ENCODE measurements around the gene MTFP1. TPM values are rescaled to one million over a fixed set of nuclear protein-coding genes. Genes with fewer than 3 reads are reported as not detected.

Gene MTFP1
- total and polyA plus RNA-seq, 2 experiments from 2014 or later: 54.6 to 64.1 TPM

DNA sequence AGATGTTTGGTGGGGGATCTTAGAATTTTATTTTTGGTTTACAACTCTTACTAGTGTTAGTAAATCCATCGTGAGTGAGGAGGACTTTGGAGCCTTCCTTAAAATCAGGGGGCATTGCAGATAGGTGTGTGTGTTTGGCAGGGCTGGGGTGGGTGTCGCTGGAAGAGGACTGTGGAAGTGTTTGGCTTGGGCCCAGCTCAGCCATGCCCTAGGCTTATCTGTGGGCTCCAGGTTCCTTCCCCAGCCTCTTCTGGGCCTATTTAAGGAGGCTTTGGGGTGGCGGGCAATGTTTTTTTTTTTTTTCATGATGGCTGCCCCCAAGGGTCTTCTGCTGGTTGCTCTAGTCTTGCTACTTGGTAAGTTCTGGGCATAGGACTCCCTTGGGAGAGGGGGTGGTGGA, 22.1 kb downstream of the MTFP1 start:
- Histone ChIP-seq H3K79me2 (replicated peaks; ENCODE audit: insufficient read depth) (no peaks in the 10 kb centered on the region), H3K4me1 (ENCODE audit: insufficient read depth) (no peaks in the 10 kb centered on the region; the same call in 1 of the 2 replicates), H3F3A (replicated peaks; ENCODE audit: low read depth) (no peaks in the 10 kb centered on the region), H2AFZ (no peak overlapping the region), H3K27ac (ENCODE audit: low read depth) (no peak overlapping the region), H3K9me2 (ENCODE audit: insufficient read depth) (no peaks in the 10 kb centered on the region), H3K36me3 (ENCODE audit: insufficient read depth) (no peaks in the 10 kb centered on the region), H3K4me2 (no peak overlapping the region), H4K20me1 (replicated peaks; ENCODE audit: insufficient read depth) (no peaks in the 10 kb centered on the region), H3K4me3 (no peak overlapping the region), H3K27me3 (ENCODE audit: insufficient read depth) (no peaks in the 10 kb centered on the region)
- TF ChIP-seq EZH2phosphoT487 (IDR thresholded peaks at IDR 0.05; ENCODE audit: unreplicated experiment): no peak
- no peak for TF ChIP-seq POLR2AphosphoS5 (IDR thresholded peaks at IDR 0.05; ENCODE audit: low read depth)
- TF ChIP-seq, protein P1, sequence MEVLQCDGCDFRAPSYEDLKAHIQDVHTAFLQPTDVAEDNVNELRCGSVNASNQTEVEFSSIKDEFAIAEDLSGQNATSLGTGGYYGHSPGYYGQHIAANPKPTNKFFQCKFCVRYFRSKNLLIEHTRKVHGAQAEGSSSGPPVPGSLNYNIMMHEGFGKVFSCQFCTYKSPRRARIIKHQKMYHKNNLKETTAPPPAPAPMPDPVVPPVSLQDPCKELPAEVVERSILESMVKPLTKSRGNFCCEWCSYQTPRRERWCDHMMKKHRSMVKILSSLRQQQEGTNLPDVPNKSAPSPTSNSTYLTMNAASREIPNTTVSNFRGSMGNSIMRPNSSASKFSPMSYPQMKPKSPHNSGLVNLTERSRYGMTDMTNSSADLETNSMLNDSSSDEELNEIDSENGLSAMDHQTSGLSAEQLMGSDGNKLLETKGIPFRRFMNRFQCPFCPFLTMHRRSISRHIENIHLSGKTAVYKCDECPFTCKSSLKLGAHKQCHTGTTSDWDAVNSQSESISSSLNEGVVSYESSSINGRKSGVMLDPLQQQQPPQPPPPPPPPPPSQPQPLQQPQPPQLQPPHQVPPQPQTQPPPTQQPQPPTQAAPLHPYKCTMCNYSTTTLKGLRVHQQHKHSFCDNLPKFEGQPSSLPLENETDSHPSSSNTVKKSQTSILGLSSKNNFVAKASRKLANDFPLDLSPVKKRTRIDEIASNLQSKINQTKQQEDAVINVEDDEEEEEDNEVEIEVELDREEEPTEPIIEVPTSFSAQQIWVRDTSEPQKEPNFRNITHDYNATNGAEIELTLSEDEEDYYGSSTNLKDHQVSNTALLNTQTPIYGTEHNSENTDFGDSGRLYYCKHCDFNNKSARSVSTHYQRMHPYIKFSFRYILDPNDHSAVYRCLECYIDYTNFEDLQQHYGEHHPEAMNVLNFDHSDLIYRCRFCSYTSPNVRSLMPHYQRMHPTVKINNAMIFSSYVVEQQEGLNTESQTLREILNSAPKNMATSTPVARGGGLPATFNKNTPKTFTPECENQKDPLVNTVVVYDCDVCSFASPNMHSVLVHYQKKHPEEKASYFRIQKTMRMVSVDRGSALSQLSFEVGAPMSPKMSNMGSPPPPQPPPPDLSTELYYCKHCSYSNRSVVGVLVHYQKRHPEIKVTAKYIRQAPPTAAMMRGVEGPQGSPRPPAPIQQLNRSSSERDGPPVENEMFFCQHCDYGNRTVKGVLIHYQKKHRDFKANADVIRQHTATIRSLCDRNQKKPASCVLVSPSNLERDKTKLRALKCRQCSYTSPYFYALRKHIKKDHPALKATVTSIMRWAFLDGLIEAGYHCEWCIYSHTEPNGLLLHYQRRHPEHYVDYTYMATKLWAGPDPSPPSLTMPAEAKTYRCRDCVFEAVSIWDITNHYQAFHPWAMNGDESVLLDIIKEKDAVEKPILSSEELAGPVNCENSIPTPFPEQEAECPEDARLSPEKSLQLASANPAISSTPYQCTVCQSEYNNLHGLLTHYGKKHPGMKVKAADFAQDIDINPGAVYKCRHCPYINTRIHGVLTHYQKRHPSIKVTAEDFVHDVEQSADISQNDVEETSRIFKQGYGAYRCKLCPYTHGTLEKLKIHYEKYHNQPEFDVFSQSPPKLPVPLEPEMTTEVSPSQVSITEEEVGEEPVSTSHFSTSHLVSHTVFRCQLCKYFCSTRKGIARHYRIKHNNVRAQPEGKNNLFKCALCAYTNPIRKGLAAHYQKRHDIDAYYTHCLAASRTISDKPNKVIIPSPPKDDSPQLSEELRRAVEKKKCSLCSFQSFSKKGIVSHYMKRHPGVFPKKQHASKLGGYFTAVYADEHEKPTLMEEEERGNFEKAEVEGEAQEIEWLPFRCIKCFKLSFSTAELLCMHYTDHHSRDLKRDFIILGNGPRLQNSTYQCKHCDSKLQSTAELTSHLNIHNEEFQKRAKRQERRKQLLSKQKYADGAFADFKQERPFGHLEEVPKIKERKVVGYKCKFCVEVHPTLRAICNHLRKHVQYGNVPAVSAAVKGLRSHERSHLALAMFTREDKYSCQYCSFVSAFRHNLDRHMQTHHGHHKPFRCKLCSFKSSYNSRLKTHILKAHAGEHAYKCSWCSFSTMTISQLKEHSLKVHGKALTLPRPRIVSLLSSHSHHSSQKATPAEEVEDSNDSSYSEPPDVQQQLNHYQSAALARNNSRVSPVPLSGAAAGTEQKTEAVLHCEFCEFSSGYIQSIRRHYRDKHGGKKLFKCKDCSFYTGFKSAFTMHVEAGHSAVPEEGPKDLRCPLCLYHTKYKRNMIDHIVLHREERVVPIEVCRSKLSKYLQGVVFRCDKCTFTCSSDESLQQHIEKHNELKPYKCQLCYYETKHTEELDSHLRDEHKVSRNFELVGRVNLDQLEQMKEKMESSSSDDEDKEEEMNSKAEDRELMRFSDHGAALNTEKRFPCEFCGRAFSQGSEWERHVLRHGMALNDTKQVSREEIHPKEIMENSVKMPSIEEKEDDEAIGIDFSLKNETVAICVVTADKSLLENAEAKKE (CRISPR knock-in tag; IDR thresholded peaks at IDR 0.05): no peak
- no peak for TF ChIP-seq EZH2 (IDR thresholded peaks at IDR 0.05; ENCODE audit: low read depth, unreplicated experiment)
- TF ChIP-seq, protein P2, sequence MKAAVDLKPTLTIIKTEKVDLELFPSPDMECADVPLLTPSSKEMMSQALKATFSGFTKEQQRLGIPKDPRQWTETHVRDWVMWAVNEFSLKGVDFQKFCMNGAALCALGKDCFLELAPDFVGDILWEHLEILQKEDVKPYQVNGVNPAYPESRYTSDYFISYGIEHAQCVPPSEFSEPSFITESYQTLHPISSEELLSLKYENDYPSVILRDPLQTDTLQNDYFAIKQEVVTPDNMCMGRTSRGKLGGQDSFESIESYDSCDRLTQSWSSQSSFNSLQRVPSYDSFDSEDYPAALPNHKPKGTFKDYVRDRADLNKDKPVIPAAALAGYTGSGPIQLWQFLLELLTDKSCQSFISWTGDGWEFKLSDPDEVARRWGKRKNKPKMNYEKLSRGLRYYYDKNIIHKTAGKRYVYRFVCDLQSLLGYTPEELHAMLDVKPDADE (IDR thresholded peaks at IDR 0.05): no peak
- TF ChIP-seq STAT1 (IDR thresholded peaks at IDR 0.05; ENCODE audit: unreplicated experiment): no peak
- TF ChIP-seq, protein P3, sequence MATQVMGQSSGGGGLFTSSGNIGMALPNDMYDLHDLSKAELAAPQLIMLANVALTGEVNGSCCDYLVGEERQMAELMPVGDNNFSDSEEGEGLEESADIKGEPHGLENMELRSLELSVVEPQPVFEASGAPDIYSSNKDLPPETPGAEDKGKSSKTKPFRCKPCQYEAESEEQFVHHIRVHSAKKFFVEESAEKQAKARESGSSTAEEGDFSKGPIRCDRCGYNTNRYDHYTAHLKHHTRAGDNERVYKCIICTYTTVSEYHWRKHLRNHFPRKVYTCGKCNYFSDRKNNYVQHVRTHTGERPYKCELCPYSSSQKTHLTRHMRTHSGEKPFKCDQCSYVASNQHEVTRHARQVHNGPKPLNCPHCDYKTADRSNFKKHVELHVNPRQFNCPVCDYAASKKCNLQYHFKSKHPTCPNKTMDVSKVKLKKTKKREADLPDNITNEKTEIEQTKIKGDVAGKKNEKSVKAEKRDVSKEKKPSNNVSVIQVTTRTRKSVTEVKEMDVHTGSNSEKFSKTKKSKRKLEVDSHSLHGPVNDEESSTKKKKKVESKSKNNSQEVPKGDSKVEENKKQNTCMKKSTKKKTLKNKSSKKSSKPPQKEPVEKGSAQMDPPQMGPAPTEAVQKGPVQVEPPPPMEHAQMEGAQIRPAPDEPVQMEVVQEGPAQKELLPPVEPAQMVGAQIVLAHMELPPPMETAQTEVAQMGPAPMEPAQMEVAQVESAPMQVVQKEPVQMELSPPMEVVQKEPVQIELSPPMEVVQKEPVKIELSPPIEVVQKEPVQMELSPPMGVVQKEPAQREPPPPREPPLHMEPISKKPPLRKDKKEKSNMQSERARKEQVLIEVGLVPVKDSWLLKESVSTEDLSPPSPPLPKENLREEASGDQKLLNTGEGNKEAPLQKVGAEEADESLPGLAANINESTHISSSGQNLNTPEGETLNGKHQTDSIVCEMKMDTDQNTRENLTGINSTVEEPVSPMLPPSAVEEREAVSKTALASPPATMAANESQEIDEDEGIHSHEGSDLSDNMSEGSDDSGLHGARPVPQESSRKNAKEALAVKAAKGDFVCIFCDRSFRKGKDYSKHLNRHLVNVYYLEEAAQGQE (IDR thresholded peaks at IDR 0.05; ENCODE audit: unreplicated experiment): no peak
- no peak for TF ChIP-seq NANOG (IDR thresholded peaks at IDR 0.05; ENCODE audit: borderline replicate concordance)
- no peak for TF ChIP-seq JUNB (IDR thresholded peaks at IDR 0.05; ENCODE audit: unreplicated experiment)
- TF ChIP-seq ZNF331 (CRISPR knock-in tag; IDR thresholded peaks at IDR 0.05; ENCODE audit: low read depth): no peak
- no peak for TF ChIP-seq CREB1 (CRISPR knock-in tag; IDR thresholded peaks at IDR 0.05; ENCODE audit: low read depth)
- no peak for TF ChIP-seq ZNF114 (CRISPR knock-in tag; IDR thresholded peaks at IDR 0.05)
- TF ChIP-seq, protein P4, sequence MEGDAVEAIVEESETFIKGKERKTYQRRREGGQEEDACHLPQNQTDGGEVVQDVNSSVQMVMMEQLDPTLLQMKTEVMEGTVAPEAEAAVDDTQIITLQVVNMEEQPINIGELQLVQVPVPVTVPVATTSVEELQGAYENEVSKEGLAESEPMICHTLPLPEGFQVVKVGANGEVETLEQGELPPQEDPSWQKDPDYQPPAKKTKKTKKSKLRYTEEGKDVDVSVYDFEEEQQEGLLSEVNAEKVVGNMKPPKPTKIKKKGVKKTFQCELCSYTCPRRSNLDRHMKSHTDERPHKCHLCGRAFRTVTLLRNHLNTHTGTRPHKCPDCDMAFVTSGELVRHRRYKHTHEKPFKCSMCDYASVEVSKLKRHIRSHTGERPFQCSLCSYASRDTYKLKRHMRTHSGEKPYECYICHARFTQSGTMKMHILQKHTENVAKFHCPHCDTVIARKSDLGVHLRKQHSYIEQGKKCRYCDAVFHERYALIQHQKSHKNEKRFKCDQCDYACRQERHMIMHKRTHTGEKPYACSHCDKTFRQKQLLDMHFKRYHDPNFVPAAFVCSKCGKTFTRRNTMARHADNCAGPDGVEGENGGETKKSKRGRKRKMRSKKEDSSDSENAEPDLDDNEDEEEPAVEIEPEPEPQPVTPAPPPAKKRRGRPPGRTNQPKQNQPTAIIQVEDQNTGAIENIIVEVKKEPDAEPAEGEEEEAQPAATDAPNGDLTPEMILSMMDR (conservative IDR thresholded peaks at IDR 0.05; ENCODE audit: low read depth in 2 of 2): no peak
- H3K27me3 Mint-ChIP-seq (ENCODE audit: insufficient read depth, low read depth, poor library complexity): peaks cover 11% of the 10 kb centered on the region
- H3K27ac Mint-ChIP-seq: no peak overlapping the region
- DNase-seq (ENCODE audit: low spot score) (no peak), ATAC-seq (no peak)
- H3K4me1 Mint-ChIP-seq: peaks cover 14% of the 10 kb centered on the region; the same call in 2 of the 3 replicates
- no peak overlapping the region for H3K4me3 Mint-ChIP-seq
- no peaks in the 10 kb centered on the region for H3K36me3 Mint-ChIP-seq (ENCODE audit: low read depth)
- no peaks in the 10 kb centered on the region for H3K9me3 Mint-ChIP-seq

Measured in GM23338 (cell line).